GM10266 (cell line): ENCODE data around the gene TMEM256.

ENCODE experiments used
- DNase-seq: peaks from one replicate; pipeline ENCODE4 v3.0.0; 2012; ENCODE audit errors: extremely low spot score
- TF ChIP-seq, protein P1 (sequence below): IDR thresholded peaks from 2 replicates; pipeline ENCODE4 v1.5.1; 2012; ENCODE audit warnings: mild to moderate bottlenecking, low read depth; ENCODE audit not compliant: control insufficient read depth, insufficient read depth; ENCODE audit errors: missing control alignments

TMEM256 gene

GRCh38 chr17:7407485-7408251 is 3.8 kb upstream of the TMEM256 start, which contains the start of gene NLGN2:
TSS of gene NLGN2 (plus strand) at chr17:7407845. CDS start at chr17:7408256, 411 bp downstream.
- DNase-seq, result no peak
- TF ChIP-seq, protein P1, sequence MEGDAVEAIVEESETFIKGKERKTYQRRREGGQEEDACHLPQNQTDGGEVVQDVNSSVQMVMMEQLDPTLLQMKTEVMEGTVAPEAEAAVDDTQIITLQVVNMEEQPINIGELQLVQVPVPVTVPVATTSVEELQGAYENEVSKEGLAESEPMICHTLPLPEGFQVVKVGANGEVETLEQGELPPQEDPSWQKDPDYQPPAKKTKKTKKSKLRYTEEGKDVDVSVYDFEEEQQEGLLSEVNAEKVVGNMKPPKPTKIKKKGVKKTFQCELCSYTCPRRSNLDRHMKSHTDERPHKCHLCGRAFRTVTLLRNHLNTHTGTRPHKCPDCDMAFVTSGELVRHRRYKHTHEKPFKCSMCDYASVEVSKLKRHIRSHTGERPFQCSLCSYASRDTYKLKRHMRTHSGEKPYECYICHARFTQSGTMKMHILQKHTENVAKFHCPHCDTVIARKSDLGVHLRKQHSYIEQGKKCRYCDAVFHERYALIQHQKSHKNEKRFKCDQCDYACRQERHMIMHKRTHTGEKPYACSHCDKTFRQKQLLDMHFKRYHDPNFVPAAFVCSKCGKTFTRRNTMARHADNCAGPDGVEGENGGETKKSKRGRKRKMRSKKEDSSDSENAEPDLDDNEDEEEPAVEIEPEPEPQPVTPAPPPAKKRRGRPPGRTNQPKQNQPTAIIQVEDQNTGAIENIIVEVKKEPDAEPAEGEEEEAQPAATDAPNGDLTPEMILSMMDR, result no peak

DNA sequence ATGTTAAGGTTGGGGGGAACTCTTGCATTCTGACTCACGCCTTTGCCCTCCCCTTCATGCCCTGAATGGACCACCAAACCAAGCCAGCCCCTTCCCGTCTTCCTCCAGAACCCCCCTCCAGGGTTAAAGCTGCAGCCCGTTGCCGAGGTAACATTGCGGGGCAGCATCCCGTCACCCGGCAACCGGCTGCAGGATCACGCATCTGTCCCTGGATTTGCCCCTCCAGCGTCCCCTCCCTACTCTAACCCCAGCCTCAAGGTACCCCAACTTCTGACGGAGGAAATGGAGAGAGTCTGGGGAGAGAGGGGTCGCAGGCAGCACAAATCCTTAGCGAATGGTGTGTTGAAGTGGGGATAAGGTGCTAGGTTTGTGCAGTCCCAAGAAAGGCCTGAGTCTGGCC is 3.2 kb upstream of the TMEM256 start:
- TF ChIP-seq, protein P1, result no peak

GRCh38 chr17:7406235-7406825 is 2.4 kb upstream of the TMEM256 start:
- TF ChIP-seq, protein P1, result no peak
- DNase-seq, result no peak

More for the DNA sequence above, 3.2 kb upstream of the TMEM256 start:
- DNase-seq, result no peak

DNA sequence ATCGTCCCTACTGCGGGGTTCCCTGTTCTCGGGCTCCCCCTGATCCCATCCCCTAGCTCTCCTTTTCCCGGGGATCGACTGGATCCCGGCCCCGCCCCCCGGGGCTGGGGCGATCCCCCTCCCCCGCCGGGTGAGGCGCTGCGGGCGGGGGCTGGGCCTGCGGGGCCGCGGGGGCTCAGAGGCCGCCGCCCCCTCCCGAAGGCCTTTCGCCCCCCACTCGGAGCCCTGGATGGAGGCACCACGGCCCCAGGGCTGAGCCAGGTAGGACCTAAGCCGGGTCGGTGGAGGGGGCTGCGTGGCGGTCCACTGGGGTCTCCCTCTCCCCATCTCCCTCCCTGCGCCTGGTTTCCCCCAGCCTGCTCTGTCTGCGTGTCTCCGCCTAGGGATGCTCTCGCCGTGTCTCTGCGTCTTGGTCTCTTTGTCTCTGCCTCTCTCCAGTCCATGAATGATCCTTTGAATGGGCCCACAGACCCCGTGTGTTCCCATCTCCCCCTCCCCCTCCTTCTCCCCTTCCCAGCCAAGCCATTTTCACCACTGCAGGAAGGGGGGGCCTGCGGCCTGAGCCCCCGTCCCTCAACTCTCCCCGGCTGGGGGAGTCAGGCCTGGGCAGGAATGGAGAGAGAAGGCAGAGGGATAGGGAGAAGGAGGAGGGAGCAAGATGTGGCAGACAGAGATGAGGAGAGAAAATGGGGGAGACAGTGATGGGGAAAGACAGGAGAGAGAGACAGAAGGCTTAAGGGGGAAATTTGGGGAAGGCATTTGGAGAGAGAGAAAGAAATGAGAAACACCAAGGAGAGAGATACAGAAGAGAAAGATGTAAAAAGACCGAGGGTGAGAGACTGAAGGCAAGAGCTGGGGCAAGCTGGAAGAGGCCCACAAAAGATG is 1.7 kb upstream of the TMEM256 start:
- TF ChIP-seq, protein P1, result no peak
- no peak for DNase-seq

GRCh38 chr17:7404737-7405349 is 946 bp upstream of the TMEM256 start:
- TF ChIP-seq, protein P1, result no peak
- no peak for DNase-seq

- TF ChIP-seq, protein P1, result no peak
- DNase-seq, result no peak
Measured at GRCh38 chr17:7403727-7403976, 245 bp downstream of the TMEM256 start.
